Measurements from ENCODE around the gene DSCAM. TPM values are rescaled to one million over a fixed set of nuclear protein-coding genes. Genes with fewer than 3 reads are reported as not detected.

The DSCAM gene
- total RNA-seq, 1 donor from 2014 or later, result not detected

- peaks cover 38% of the 10 kb centered on the region for H3K9me3 Mint-ChIP-seq (ENCODE audit: unreplicated experiment)
- no peaks in the 10 kb centered on the region for H3K36me3 Mint-ChIP-seq (ENCODE audit: unreplicated experiment)
- TF ChIP-seq CTCF (IDR thresholded peaks at IDR 0.05), result no peak
- no peaks in the 10 kb centered on the region for H3K4me1 Mint-ChIP-seq (ENCODE audit: unreplicated experiment)
- H3K4me3 Mint-ChIP-seq (ENCODE audit: unreplicated experiment), result no peak overlapping the region
- no peak overlapping the region for H3K27ac Mint-ChIP-seq (ENCODE audit: unreplicated experiment)
- no peak for DNase-seq (ENCODE audit: extremely low spot score, unreplicated experiment)
- no peaks in the 10 kb centered on the region for H3K27me3 Mint-ChIP-seq (ENCODE audit: unreplicated experiment)
Measured at GRCh38 chr21:40606341-40606740, 240.6 kb downstream of the DSCAM start.

GRCh38 chr21:40605094-40605493, 241.9 kb downstream of the DSCAM start:
- Mint-ChIP-seq H3K4me1 (ENCODE audit: unreplicated experiment) (no peaks in the 10 kb centered on the region), H3K27ac (ENCODE audit: unreplicated experiment) (no peak overlapping the region), H3K4me3 (ENCODE audit: unreplicated experiment) (no peak overlapping the region), H3K36me3 (ENCODE audit: unreplicated experiment) (no peaks in the 10 kb centered on the region), H3K9me3 (ENCODE audit: unreplicated experiment) (peaks cover 46% of the 10 kb centered on the region), H3K27me3 (ENCODE audit: unreplicated experiment) (no peaks in the 10 kb centered on the region)
- no peak for DNase-seq (ENCODE audit: extremely low spot score, unreplicated experiment)
- no peak for TF ChIP-seq CTCF (IDR thresholded peaks at IDR 0.05)

- no peak overlapping the region for H3K4me3 Mint-ChIP-seq (ENCODE audit: unreplicated experiment)
- DNase-seq (ENCODE audit: extremely low spot score, unreplicated experiment), result no peak
- no peak overlapping the region for H3K27ac Mint-ChIP-seq (ENCODE audit: unreplicated experiment)
- H3K9me3 Mint-ChIP-seq (ENCODE audit: unreplicated experiment), result peaks cover 51% of the 10 kb centered on the region
- TF ChIP-seq CTCF (IDR thresholded peaks at IDR 0.05), result no peak
- H3K36me3 Mint-ChIP-seq (ENCODE audit: unreplicated experiment), result no peaks in the 10 kb centered on the region
- no peaks in the 10 kb centered on the region for H3K27me3 Mint-ChIP-seq (ENCODE audit: unreplicated experiment)
- H3K4me1 Mint-ChIP-seq (ENCODE audit: unreplicated experiment), result no peaks in the 10 kb centered on the region
Measured at GRCh38 chr21:40603774-40604173, 243.2 kb downstream of the DSCAM start.

GRCh38 chr21:40602080-40602479, 244.9 kb downstream of the DSCAM start:
- Mint-ChIP-seq H3K27ac (ENCODE audit: unreplicated experiment) (no peak overlapping the region), H3K4me1 (ENCODE audit: unreplicated experiment) (no peaks in the 10 kb centered on the region), H3K9me3 (ENCODE audit: unreplicated experiment) (peaks cover 55% of the 10 kb centered on the region), H3K4me3 (ENCODE audit: unreplicated experiment) (no peak overlapping the region), H3K27me3 (ENCODE audit: unreplicated experiment) (no peaks in the 10 kb centered on the region), H3K36me3 (ENCODE audit: unreplicated experiment) (no peaks in the 10 kb centered on the region)
- TF ChIP-seq CTCF (IDR thresholded peaks at IDR 0.05), result no peak
- no peak for DNase-seq (ENCODE audit: extremely low spot score, unreplicated experiment)

GRCh38 chr21:40595806-40596205, 251.2 kb downstream of the DSCAM start:
- Mint-ChIP-seq H3K9me3 (ENCODE audit: unreplicated experiment) (peaks cover 38% of the 10 kb centered on the region), H3K27ac (ENCODE audit: unreplicated experiment) (no peak overlapping the region)

More at GRCh38 chr21:40595806-40596205, 251.2 kb downstream of the DSCAM start:
- TF ChIP-seq CTCF (IDR thresholded peaks at IDR 0.05), result no peak
- Mint-ChIP-seq H3K4me1 (ENCODE audit: unreplicated experiment) (no peaks in the 10 kb centered on the region), H3K36me3 (ENCODE audit: unreplicated experiment) (no peaks in the 10 kb centered on the region), H3K27me3 (ENCODE audit: unreplicated experiment) (no peaks in the 10 kb centered on the region), H3K4me3 (ENCODE audit: unreplicated experiment) (no peak overlapping the region)
- DNase-seq (ENCODE audit: extremely low spot score, unreplicated experiment), result no peak

Measured in osteocyte (in vitro differentiated cells).